GM12801 (cell line): ENCODE data around the gene HK2.

Experiments used
- CTCF ChIP-seq: IDR thresholded peaks from one replicate; pipeline ENCODE4 v1.5.1; 2011; ENCODE audit warnings: control low read depth; ENCODE audit not compliant: insufficient read length; ENCODE audit errors: extremely low read depth

Gene HK2

GRCh38 chr2:74843433-74843832 lies 9.5 kb downstream of the HK2 start:
- no peak for TF ChIP-seq CTCF

- TF ChIP-seq CTCF = no peak
Measured at GRCh38 chr2:74843899-74844298, 10.0 kb downstream of the HK2 start.

- no peak for TF ChIP-seq CTCF
Measured at GRCh38 chr2:74844752-74845151, 10.8 kb downstream of the HK2 start.

- no peak for TF ChIP-seq CTCF
Measured at GRCh38 chr2:74845217-74845751, 11.4 kb downstream of the HK2 start.

- TF ChIP-seq CTCF = no peak
Measured at GRCh38 chr2:74845991-74846390, 12.1 kb downstream of the HK2 start.

GRCh38 chr2:74846481-74846880 lies 12.6 kb downstream of the HK2 start:
- TF ChIP-seq CTCF = no peak

- no peak for TF ChIP-seq CTCF
Measured at GRCh38 chr2:74847070-74847858, 13.3 kb downstream of the HK2 start.
